Measurements from ENCODE around the gene FOXD2. TPM values are rescaled to one million over a fixed set of nuclear protein-coding genes. Genes with fewer than 3 reads are reported as not detected.

Gene FOXD2
- polyA plus RNA-seq, 1 of the 3 experiments (the other 2 are of a cell fraction) = not detected

- no peak for TF ChIP-seq USF2 (IDR thresholded peaks at IDR 0.05; ENCODE audit: borderline replicate concordance, low read depth, low read length)
- TF ChIP-seq SIN3A (IDR thresholded peaks at IDR 0.05; ENCODE audit: borderline replicate concordance, low read depth, low read length) = no peak
Measured at GRCh38 chr1:47401761-47402160, 36.1 kb upstream of the FOXD2 start (continued).

- H3K79me2 ChIP-seq (ENCODE audit: insufficient read depth) = no peaks in the 10 kb centered on the region
- H3K4me3 ChIP-seq (ENCODE audit: low read depth in 2 of 2, low read length in 1 of 2) = no peak overlapping the region
- H3K9ac ChIP-seq = no peak overlapping the region
- H3K4me1 ChIP-seq (ENCODE audit: control insufficient read depth in 1 of 2, insufficient read depth in 2 of 2, low read depth in 1 of 2, low read length in 1 of 2) = no peaks in the 10 kb centered on the region
- no peaks in the 10 kb centered on the region for H3F3A ChIP-seq (replicated peaks; ENCODE audit: insufficient read depth)
- no peaks in the 10 kb centered on the region for H3K36me3 ChIP-seq (replicated peaks in 1 of 2; ENCODE audit: control insufficient read depth in 1 of 2, insufficient read depth in 2 of 2, low read length in 1 of 2)
- no peaks in the 10 kb centered on the region for H3K9me2 ChIP-seq
- H3K9me3 ChIP-seq = no peaks in the 10 kb centered on the region
- 73% methylated on average over 4 of the region's 4 CpGs for WGBS (ENCODE audit: low lambda C conversion rate)
- no peak overlapping the region for H2AFZ ChIP-seq (ENCODE audit: low read depth)
- no peak overlapping the region for H3K27ac ChIP-seq (ENCODE audit: low read depth in 2 of 2, low read length in 1 of 2)
- ChIA-PET POLR2A (no interaction called here), CTCF (interaction anchor here (0.9 to 7.6 kb wide), 6 partner anchors 10 to 35 kb away, joined by 3 to 41 read pairs (median 4); partner anchors contain the start of gene FOXD2)
- no peaks in the 10 kb centered on the region for H4K20me1 ChIP-seq (ENCODE audit: insufficient read depth)
- no peak for TF ChIP-seq EZH2phosphoT487 (IDR thresholded peaks at IDR 0.05; ENCODE audit: borderline replicate concordance, low read depth)
- no peak for TF ChIP-seq ZBTB33 (IDR thresholded peaks at IDR 0.05; ENCODE audit: borderline replicate concordance, low read depth)
- TF ChIP-seq TAF1 (IDR thresholded peaks at IDR 0.05; ENCODE audit: borderline replicate concordance, low read depth, low read length) = no peak
- no peak for TF ChIP-seq MXI1 (IDR thresholded peaks at IDR 0.05; ENCODE audit: low read depth, low read length)
- no peak for TF ChIP-seq RCOR1 (IDR thresholded peaks at IDR 0.05; ENCODE audit: low read length)
- TF ChIP-seq USF1 (IDR thresholded peaks at IDR 0.05; ENCODE audit: borderline replicate concordance, low read depth) = no peak
- TF ChIP-seq CTCF (IDR thresholded peaks at IDR 0.05) = no peak
- TF ChIP-seq USF2 (IDR thresholded peaks at IDR 0.05; ENCODE audit: borderline replicate concordance, low read depth, low read length) = no peak
- TF ChIP-seq FOSL2 (IDR thresholded peaks at IDR 0.05; ENCODE audit: borderline replicate concordance, low read depth) = no peak
- H3K4me2 ChIP-seq = no peak overlapping the region
- DNase-seq = no peak
- H3K27me3 ChIP-seq (ENCODE audit: insufficient read depth) = no peaks in the 10 kb centered on the region
Measured at GRCh38 chr1:47402591-47402990, 35.3 kb upstream of the FOXD2 start.
